ENCODE results near the gene EGFL6. TPM values are rescaled to one million over a fixed set of nuclear protein-coding genes. Genes with fewer than 3 reads are reported as not detected.

Gene EGFL6
- total and polyA plus RNA-seq, 10 of the 15 experiments (the other 5 are each of a cell fraction or from before 2014, with no cell fraction given) = 0.03 TPM; not detected in 9

DNA sequence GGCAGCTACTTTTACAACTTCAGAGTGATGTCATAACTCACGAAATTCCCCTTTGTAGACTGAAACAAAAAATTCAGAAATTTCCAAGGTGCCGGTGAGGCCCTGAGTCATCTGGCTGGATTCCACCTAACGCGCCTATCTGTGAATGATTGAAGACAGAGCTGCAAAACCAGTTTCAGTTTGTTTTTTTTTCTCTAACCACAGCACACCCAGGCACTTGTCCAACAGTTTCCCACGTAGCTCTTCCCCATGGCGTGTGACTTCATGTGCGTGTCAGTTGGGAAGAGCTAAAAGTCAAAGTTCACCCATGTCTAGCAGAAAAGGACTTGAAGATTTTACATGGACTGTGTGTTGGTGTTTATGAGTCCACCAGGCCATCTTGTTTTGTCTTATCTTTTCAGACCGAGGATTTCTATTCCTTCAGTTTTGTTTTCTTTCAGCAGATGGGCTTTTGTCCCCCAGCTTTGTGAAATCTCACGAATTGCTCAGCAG lies 99.9 kb downstream of the EGFL6 start (continued):
- TF ChIP-seq, protein P1, sequence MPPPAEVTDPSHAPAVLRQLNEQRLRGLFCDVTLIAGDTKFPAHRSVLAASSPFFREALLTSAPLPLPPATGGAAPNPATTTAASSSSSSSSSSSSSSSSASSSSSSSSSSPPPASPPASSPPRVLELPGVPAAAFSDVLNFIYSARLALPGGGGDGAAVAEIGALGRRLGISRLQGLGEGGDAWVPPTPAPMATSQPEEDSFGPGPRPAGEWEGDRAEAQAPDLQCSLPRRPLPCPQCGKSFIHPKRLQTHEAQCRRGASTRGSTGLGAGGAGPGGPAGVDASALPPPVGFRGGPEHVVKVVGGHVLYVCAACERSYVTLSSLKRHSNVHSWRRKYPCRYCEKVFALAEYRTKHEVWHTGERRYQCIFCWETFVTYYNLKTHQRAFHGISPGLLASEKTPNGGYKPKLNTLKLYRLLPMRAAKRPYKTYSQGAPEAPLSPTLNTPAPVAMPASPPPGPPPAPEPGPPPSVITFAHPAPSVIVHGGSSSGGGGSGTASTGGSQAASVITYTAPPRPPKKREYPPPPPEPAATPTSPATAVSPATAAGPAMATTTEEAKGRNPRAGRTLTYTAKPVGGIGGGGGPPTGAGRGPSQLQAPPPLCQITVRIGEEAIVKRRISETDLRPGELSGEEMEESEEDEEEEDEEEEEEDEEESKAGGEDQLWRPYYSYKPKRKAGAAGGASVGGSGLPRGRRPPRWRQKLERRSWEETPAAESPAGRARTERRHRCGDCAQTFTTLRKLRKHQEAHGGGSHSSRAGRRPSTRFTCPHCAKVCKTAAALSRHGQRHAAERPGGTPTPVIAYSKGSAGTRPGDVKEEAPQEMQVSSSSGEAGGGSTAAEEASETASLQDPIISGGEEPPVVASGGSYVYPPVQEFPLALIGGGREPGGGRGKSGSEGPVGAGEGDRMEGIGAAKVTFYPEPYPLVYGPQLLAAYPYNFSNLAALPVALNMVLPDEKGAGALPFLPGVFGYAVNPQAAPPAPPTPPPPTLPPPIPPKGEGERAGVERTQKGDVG (CRISPR knock-in tag; IDR thresholded peaks at IDR 0.05) = no peak
- TF ChIP-seq KLF5 (IDR thresholded peaks at IDR 0.05; ENCODE audit: partially characterized antibody) (peak; percentile 87), TCF3 (IDR thresholded peaks at IDR 0.05; ENCODE audit: borderline replicate concordance, insufficient read depth, low read depth, low read length) (no peak), FOXK2 (IDR thresholded peaks at IDR 0.05) (no peak), ATF3 (IDR thresholded peaks at IDR 0.05; ENCODE audit: borderline replicate concordance, extremely low read depth, low read depth, low read length) (no peak), USF1 (IDR thresholded peaks at IDR 0.05; ENCODE audit: borderline replicate concordance, extremely low read length, insufficient read depth, low read depth, low read length) (no peak), SREBF2 (IDR thresholded peaks at IDR 0.05; ENCODE audit: low read length) (no peak), ZNF622 (IDR thresholded peaks at IDR 0.05) (no peak), ETV6 (conservative IDR thresholded peaks at IDR 0.05 in 1 of 2, IDR thresholded peaks at IDR 0.05 in 1 of 2; ENCODE audit: borderline replicate concordance in 1 of 2, low read depth in 1 of 2) (peak in 1 of 2 experiments; percentile 55; a peak in 1 of 4 replicates), HDGF (IDR thresholded peaks at IDR 0.05) (no peak), POLR2A (IDR thresholded peaks at IDR 0.05; ENCODE audit: low read depth, low read length) (no peak), FOS (IDR thresholded peaks at IDR 0.05; ENCODE audit: borderline replicate concordance, extremely low read depth, insufficient read length) (no peak), ZNF274 (IDR thresholded peaks at IDR 0.05; ENCODE audit: insufficient read depth, insufficient read length) (no peak), RELB (IDR thresholded peaks at IDR 0.05; ENCODE audit: low read depth) (peak; percentile 98), POU2F2 (IDR thresholded peaks at IDR 0.05; ENCODE audit: borderline replicate concordance, low read depth, low read length) (peak; percentile 79), JUNB (IDR thresholded peaks at IDR 0.05) (peak; percentile 51), NRF1 (conservative IDR thresholded peaks at IDR 0.05; ENCODE audit: low read depth, low read length) (no peak), RUNX3 (IDR thresholded peaks at IDR 0.05; ENCODE audit: low read length) (peak; percentile 96)
- TF ChIP-seq, protein P2, sequence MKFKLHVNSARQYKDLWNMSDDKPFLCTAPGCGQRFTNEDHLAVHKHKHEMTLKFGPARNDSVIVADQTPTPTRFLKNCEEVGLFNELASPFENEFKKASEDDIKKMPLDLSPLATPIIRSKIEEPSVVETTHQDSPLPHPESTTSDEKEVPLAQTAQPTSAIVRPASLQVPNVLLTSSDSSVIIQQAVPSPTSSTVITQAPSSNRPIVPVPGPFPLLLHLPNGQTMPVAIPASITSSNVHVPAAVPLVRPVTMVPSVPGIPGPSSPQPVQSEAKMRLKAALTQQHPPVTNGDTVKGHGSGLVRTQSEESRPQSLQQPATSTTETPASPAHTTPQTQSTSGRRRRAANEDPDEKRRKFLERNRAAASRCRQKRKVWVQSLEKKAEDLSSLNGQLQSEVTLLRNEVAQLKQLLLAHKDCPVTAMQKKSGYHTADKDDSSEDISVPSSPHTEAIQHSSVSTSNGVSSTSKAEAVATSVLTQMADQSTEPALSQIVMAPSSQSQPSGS (IDR thresholded peaks at IDR 0.05; ENCODE audit: low read length) = peak; percentile 94
- TF ChIP-seq, protein P3, sequence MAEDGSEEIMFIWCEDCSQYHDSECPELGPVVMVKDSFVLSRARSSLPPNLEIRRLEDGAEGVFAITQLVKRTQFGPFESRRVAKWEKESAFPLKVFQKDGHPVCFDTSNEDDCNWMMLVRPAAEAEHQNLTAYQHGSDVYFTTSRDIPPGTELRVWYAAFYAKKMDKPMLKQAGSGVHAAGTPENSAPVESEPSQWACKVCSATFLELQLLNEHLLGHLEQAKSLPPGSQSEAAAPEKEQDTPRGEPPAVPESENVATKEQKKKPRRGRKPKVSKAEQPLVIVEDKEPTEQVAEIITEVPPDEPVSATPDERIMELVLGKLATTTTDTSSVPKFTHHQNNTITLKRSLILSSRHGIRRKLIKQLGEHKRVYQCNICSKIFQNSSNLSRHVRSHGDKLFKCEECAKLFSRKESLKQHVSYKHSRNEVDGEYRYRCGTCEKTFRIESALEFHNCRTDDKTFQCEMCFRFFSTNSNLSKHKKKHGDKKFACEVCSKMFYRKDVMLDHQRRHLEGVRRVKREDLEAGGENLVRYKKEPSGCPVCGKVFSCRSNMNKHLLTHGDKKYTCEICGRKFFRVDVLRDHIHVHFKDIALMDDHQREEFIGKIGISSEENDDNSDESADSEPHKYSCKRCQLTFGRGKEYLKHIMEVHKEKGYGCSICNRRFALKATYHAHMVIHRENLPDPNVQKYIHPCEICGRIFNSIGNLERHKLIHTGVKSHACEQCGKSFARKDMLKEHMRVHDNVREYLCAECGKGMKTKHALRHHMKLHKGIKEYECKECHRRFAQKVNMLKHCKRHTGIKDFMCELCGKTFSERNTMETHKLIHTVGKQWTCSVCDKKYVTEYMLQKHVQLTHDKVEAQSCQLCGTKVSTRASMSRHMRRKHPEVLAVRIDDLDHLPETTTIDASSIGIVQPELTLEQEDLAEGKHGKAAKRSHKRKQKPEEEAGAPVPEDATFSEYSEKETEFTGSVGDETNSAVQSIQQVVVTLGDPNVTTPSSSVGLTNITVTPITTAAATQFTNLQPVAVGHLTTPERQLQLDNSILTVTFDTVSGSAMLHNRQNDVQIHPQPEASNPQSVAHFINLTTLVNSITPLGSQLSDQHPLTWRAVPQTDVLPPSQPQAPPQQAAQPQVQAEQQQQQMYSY (CRISPR knock-in tag; IDR thresholded peaks at IDR 0.05) = no peak
